ENCODE data around the gene ZNF579. TPM values are rescaled to one million over a fixed set of nuclear protein-coding genes. Genes with fewer than 3 reads are reported as not detected.

ZNF579 gene
- total RNA-seq, 1 donor from 2014 or later = 15.7 TPM

DNA sequence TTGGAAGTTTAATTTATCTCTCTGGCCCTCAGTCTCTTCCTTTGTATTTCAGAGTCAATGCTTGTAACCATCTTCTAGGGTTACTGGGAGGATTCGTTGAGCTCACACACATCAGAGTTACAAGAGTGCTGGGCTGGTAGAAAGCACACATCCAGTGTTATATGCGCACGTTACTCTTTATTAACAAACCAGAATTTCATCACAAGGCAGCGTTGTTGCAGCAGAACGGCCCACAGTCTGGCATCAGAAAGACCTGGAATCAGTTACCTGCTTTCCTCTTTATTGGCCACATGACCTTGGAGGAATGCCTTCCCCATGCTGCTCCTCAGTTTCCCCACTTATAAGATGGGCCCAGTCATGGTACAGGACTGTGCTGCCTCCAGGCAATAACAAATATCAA lies 28.7 kb upstream of the ZNF579 start:
- Histone ChIP-seq H3K9me3 (no peaks in the 10 kb centered on the region), H3K27me3 (no peaks in the 10 kb centered on the region), H3K36me3 (peaks cover 14% of the 10 kb centered on the region), H3K27ac (no peak overlapping the region), H3K4me1 (peaks cover 29% of the 10 kb centered on the region), H3K4me3 (no peak overlapping the region)
- intact Hi-C loops (cut with DNase I) = no loop called here
- no peak for DNase-seq
- ATAC-seq = no peak
- TF ChIP-seq, protein P1, sequence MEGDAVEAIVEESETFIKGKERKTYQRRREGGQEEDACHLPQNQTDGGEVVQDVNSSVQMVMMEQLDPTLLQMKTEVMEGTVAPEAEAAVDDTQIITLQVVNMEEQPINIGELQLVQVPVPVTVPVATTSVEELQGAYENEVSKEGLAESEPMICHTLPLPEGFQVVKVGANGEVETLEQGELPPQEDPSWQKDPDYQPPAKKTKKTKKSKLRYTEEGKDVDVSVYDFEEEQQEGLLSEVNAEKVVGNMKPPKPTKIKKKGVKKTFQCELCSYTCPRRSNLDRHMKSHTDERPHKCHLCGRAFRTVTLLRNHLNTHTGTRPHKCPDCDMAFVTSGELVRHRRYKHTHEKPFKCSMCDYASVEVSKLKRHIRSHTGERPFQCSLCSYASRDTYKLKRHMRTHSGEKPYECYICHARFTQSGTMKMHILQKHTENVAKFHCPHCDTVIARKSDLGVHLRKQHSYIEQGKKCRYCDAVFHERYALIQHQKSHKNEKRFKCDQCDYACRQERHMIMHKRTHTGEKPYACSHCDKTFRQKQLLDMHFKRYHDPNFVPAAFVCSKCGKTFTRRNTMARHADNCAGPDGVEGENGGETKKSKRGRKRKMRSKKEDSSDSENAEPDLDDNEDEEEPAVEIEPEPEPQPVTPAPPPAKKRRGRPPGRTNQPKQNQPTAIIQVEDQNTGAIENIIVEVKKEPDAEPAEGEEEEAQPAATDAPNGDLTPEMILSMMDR (IDR thresholded peaks at IDR 0.05) = no peak

DNA sequence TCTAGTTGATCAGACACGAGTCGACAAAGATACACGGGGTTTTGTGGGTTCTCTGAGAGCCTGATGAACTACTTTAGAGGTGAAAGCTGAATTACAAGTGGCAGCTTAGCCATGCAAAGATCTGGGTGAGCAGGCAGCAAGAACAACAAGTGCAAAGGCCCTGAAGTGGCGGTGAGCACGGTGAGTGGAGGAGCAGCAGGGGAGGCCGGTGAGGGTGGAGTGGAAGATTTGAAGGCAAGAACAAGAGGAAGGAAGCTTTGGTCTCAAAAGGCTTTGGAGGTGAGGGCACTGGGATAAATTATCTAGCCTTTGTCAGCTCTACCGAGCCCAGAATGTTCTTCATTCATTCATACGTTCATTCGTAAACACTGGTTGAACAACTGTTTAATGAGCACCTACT lies 26.2 kb upstream of the ZNF579 start:
- H3K27ac ChIP-seq = peak overlapping the region; percentile 92
- TF ChIP-seq, protein P1 (IDR thresholded peaks at IDR 0.05) = no peak
- peaks cover 29% of the 10 kb centered on the region for H3K4me1 ChIP-seq
- DNase-seq = no peak
- no peaks in the 10 kb centered on the region for H3K9me3 ChIP-seq
- H3K36me3 ChIP-seq = peaks cover 14% of the 10 kb centered on the region
- no peak for ATAC-seq
- H3K27me3 ChIP-seq = no peaks in the 10 kb centered on the region
- peak overlapping the region; percentile 66 for H3K4me3 ChIP-seq
- intact Hi-C loops (cut with DNase I) = no loop called here

DNA sequence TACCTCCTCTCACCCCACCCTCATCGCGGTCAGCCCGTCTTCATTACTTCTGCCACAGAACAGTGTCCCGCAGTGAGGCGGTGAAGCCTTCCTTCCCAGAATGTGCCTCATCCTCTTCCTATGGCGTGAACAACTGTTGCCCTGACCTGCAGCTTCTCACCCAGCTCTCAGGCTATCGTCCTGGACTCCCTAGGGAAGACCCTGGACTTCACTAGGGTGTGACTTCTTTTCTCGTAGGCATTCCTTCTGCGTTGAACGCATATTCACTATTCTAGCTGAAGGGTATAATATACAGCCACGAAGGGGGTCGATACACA lies 25.8 kb upstream of the ZNF579 start:
- H3K4me3 ChIP-seq = peak overlapping the region; percentile 66
- no peaks in the 10 kb centered on the region for H3K9me3 ChIP-seq
- TF ChIP-seq, protein P1 (IDR thresholded peaks at IDR 0.05) = no peak
- intact Hi-C loops (cut with DNase I) = no loop called here
- peaks cover 14% of the 10 kb centered on the region for H3K36me3 ChIP-seq
- DNase-seq (no peak), ATAC-seq (no peak)
- peaks cover 25% of the 10 kb centered on the region for H3K4me1 ChIP-seq
- H3K27me3 ChIP-seq = no peaks in the 10 kb centered on the region
- H3K27ac ChIP-seq = peak overlapping the region; percentile 92

DNA sequence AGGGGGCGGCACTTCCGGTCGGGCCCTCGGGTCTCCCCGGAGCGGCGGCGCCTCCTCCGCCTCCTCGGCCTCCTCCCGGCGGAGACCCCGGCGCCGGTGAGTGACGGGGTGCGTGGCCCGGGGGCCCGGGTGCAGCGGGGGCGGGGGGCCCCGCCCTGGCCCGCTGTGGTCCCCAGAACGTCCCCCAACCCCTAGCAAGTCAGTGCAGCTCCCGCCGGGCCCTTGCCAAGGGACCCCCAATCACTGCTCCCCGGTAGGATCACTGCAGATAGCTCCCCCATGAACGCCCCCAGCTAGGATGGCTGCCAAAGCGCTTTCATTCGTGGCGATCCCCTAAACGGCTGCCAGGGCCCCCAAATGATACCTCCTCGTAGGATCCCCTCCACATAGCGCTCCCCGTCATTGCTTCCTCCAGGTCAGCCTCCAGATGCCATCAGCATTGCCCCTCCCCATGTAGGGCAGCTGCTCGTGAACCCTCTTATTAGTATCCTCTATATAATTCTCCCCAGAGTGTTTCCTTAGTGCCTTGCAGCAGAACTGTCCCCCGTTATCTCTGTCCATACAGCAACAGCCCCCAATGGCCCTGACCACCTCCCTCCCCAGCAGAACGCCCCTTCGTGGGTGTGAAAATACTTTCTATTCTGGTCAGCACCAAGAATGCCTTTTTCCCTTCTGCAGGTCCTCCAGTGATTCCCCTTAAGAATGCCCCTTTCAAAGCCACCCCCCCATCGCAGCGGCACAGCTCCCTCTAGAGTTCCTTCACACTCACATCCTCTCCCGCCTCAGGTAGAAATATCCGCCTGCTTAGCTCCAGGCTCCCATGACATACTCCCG lies 25.2 kb upstream of the ZNF579 start, which contains the start of gene ZNF865:
Gene ZNF865, plus strand, starts transcription at position 11 of the 834 bp plus-strand sequence. CDS start 7,972 bp downstream, outside the sequence.
- Histone ChIP-seq H3K9me3 (no peaks in the 10 kb centered on the region), H3K36me3 (peaks cover 14% of the 10 kb centered on the region), H3K27me3 (no peaks in the 10 kb centered on the region), H3K4me1 (peaks cover 31% of the 10 kb centered on the region), H3K4me3 (peak within 1 kb of the TSS; percentile 66), H3K27ac (peak within 1 kb of the TSS; percentile 92)
- DNase-seq (peak; percentile 86), ATAC-seq (peak; percentile 65)
- intact Hi-C loops (cut with DNase I) = no loop called here
- TF ChIP-seq, protein P1 (IDR thresholded peaks at IDR 0.05) = peak; percentile 70

DNA sequence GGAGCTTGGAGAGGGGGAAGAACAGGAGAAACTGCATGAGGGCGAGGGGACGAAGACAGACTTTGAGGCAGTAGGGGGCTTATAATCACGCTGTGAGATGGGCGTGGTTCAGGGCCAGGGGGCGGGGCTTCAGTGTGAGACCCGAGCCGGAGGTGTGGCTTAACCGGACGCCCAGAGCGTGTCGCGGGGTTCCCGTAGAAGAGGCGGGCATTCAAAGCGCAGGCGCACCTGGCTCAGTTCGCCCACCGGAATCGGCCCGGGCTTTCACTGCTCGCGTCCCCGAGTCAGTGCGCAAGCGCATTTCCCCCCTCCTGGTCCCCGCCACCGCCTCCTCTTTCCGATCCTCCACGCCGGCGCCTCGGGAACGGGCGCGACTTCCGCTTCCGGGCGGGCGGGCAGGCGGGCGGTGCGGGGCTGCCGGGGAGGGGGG lies 24.6 kb upstream of the ZNF579 start:
- Histone ChIP-seq H3K27me3 (no peaks in the 10 kb centered on the region), H3K4me3 (peak overlapping the region; percentile 66), H3K4me1 (peaks cover 34% of the 10 kb centered on the region), H3K27ac (peak overlapping the region; percentile 92), H3K36me3 (peaks cover 13% of the 10 kb centered on the region), H3K9me3 (no peaks in the 10 kb centered on the region)
- ATAC-seq (peak; percentile 86), DNase-seq (peak; percentile 99)
- TF ChIP-seq, protein P1 (IDR thresholded peaks at IDR 0.05) = no peak
- intact Hi-C loops (cut with DNase I) = no loop called here

Data from upper lobe of right lung (tissue), 1 donor.